ENCODE data around the gene PLAAT2. TPM values are rescaled to one million over a fixed set of nuclear protein-coding genes. Genes with fewer than 3 reads are reported as not detected.

PLAAT2 gene
- total and polyA plus RNA-seq, 2 donors (not counting 1 experiment from before 2014, with no cell fraction given) = 4.0 TPM; not detected in 1

GRCh38 chr11:63557570-63557969 is 5.6 kb downstream of the PLAAT2 start:
- Mint-ChIP-seq H3K4me1 (peaks cover 17% of the 10 kb centered on the region), H3K27me3 (peaks cover 25% of the 10 kb centered on the region), H3K27ac (no peak overlapping the region), H3K4me3 (no peak overlapping the region), H3K9me3 (ENCODE audit: insufficient read depth) (no peaks in the 10 kb centered on the region)
- Histone ChIP-seq H3K4me1 (ENCODE audit: control insufficient read depth in 2 of 2, insufficient read depth in 2 of 2, low read length in 2 of 2) (peaks cover 12 to 19% of the 10 kb centered on the region in 2 donors), H3K9me3 (ENCODE audit: control extremely low read depth in 1 of 3, control insufficient read depth in 2 of 3, insufficient read depth in 1 of 3, low read length in 2 of 3) (no peaks in the 10 kb centered on the region), H2AFZ (ENCODE audit: insufficient read depth, low read depth, low read length, poor library complexity, severe bottlenecking) (no peak overlapping the region), H3K4me2 (replicated peaks; ENCODE audit: low read depth, low read length, poor library complexity, severe bottlenecking) (no peak overlapping the region), H3K36me3 (replicated peaks in 1 of 2; ENCODE audit: control extremely low read depth in 1 of 2, control insufficient read depth in 1 of 2, extremely low read depth in 1 of 2, insufficient read depth in 2 of 2, low read length in 1 of 2) (no peaks in the 10 kb centered on the region), H3K4me3 (ENCODE audit: control extremely low read depth in 1 of 5, extremely low read depth in 1 of 5, insufficient read depth in 1 of 5, low read depth in 2 of 5, low read length in 4 of 5) (no peak overlapping the region), H3K27ac (ENCODE audit: low read length in 2 of 2) (no peak overlapping the region), H4K20me1 (ENCODE audit: control insufficient read depth, insufficient read depth, low read length, poor library complexity, severe bottlenecking) (no peaks in the 10 kb centered on the region), H3K79me2 (ENCODE audit: control insufficient read depth, insufficient read depth, low read length) (no peaks in the 10 kb centered on the region), H3K27me3 (replicated peaks in 1 of 4; ENCODE audit: control extremely low read depth in 1 of 4, control insufficient read depth in 3 of 4, insufficient read depth in 4 of 4, low read length in 3 of 4) (peaks cover 0 to 4% (median 2%) of the 10 kb centered on the region in 4 experiments), H3K9ac (ENCODE audit: low read length) (no peak overlapping the region)
- 89% methylated on average over 5 of the region's 7 CpGs for WGBS (ENCODE audit: insufficient coverage)
- ChIA-PET POLR2A (no interaction called here), CTCF (no interaction called here)
- intact Hi-C loops (cut with micrococcal nuclease) = no loop called here
- ATAC-seq (ENCODE audit: low read depth) (no peak), DNase-seq (no peak)
- no peak for TF ChIP-seq CTCF (IDR thresholded peaks at IDR 0.05)
- no peak for TF ChIP-seq EZH2 (IDR thresholded peaks at IDR 0.05; ENCODE audit: borderline replicate concordance, insufficient read depth, low read depth, low read length, poor library complexity, severe bottlenecking)

- 92% methylated on average over 2 of the region's 7 CpGs for WGBS (ENCODE audit: insufficient coverage)
- ATAC-seq (ENCODE audit: low read depth) (no peak), DNase-seq (no peak)
- CTCF ChIA-PET = interaction anchor here (0.6 kb wide), 1 partner anchor 28 kb away, joined by 3 read pairs; no protein-coding TSS in a partner anchor
- peaks cover 0 to 4% (median 0%) of the 10 kb centered on the region in 3 donors for H3K9me3 ChIP-seq (ENCODE audit: control extremely low read depth in 1 of 3, control insufficient read depth in 2 of 3, insufficient read depth in 1 of 3, low read length in 2 of 3)
- peaks cover 22% of the 10 kb centered on the region for H3K27me3 Mint-ChIP-seq
- peaks cover 12 to 21% of the 10 kb centered on the region in 2 donors for H3K4me1 ChIP-seq (ENCODE audit: control insufficient read depth in 2 of 2, insufficient read depth in 2 of 2, low read length in 2 of 2)
- no peak overlapping the region for H3K4me2 ChIP-seq (replicated peaks; ENCODE audit: low read depth, low read length, poor library complexity, severe bottlenecking)
- intact Hi-C loops (cut with micrococcal nuclease) = no loop called here
- no peaks in the 10 kb centered on the region for H3K36me3 ChIP-seq (replicated peaks in 1 of 2; ENCODE audit: control extremely low read depth in 1 of 2, control insufficient read depth in 1 of 2, extremely low read depth in 1 of 2, insufficient read depth in 2 of 2, low read length in 1 of 2)
- no peak for TF ChIP-seq CTCF (IDR thresholded peaks at IDR 0.05)
- no peak for TF ChIP-seq EZH2 (IDR thresholded peaks at IDR 0.05; ENCODE audit: borderline replicate concordance, insufficient read depth, low read depth, low read length, poor library complexity, severe bottlenecking)
- H3K9ac ChIP-seq (ENCODE audit: low read length) = no peak overlapping the region
- no peak overlapping the region for H2AFZ ChIP-seq (ENCODE audit: insufficient read depth, low read depth, low read length, poor library complexity, severe bottlenecking)
- H3K27ac ChIP-seq (ENCODE audit: low read length in 2 of 2) = no peak overlapping the region
- POLR2A ChIA-PET = no interaction called here
- no peaks in the 10 kb centered on the region for H3K79me2 ChIP-seq (ENCODE audit: control insufficient read depth, insufficient read depth, low read length)
- no peak overlapping the region for H3K27ac Mint-ChIP-seq
- peaks cover 19% of the 10 kb centered on the region for H3K4me1 Mint-ChIP-seq
- no peaks in the 10 kb centered on the region for H3K9me3 Mint-ChIP-seq (ENCODE audit: insufficient read depth)
- H3K27me3 ChIP-seq (replicated peaks in 1 of 4; ENCODE audit: control extremely low read depth in 1 of 4, control insufficient read depth in 3 of 4, insufficient read depth in 4 of 4, low read length in 3 of 4) = peaks cover 0 to 6% (median 0%) of the 10 kb centered on the region in 4 experiments
- H4K20me1 ChIP-seq (ENCODE audit: control insufficient read depth, insufficient read depth, low read length, poor library complexity, severe bottlenecking) = no peaks in the 10 kb centered on the region
- H3K4me3 ChIP-seq (ENCODE audit: control extremely low read depth in 1 of 5, extremely low read depth in 1 of 5, insufficient read depth in 1 of 5, low read depth in 2 of 5, low read length in 4 of 5) = no peak overlapping the region
- H3K4me3 Mint-ChIP-seq = no peak overlapping the region
Measured at GRCh38 chr11:63556404-63557013, 6.7 kb downstream of the PLAAT2 start.
